Stimulated activated CD4-positive, alpha-beta T cell treated with anti-CD3 and anti-CD28 coated beads, Interleukin-12 subunit alpha, Interleukin-12 subunit beta, amount 100 ng/mL, for 4 hours (primary cell): ENCODE measurements around the gene TTF1.
A peak's percentile ranks its signal among the peaks of the same experiment; 100 is the strongest.

Experiments used
- DNase-seq: peaks from one replicate; pipeline ENCODE4 v3.0.0-alpha.2; 2020

TTF1 gene

GRCh38 chr9:132365986-132366385 is 40.7 kb downstream of the TTF1 start:
- no peak for DNase-seq

- DNase-seq, result no peak
Observed at GRCh38 chr9:132364068-132364467, 42.6 kb downstream of the TTF1 start.

DNA sequence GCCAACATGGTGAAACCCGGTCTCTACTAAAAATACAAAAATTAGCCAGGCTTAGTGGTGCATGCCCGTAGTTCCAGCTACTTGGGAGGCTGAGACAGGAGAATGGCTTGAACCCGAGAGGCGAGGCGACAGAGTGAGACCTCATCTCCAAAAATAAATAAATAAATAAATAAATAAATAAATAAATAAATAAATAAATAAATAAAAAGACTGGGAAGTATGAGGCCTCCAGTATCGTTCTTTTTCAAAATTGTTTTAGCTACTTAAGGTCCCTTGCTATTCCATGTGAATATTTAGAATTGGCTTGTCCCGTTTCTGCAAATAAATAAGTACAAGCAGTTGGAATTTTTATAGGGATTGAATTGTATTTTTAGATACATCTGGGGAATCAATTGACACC is 48.9 kb downstream of the TTF1 start:
- DNase-seq, result no peak

- no peak for DNase-seq
Observed at GRCh38 chr9:132356324-132356924, 50.2 kb downstream of the TTF1 start.

GRCh38 chr9:132354637-132355355 is 51.8 kb downstream of the TTF1 start, which contains the start of gene SETX:
Gene SETX (minus strand): TSS chr9:132354986. CDS start chr9:132349428, 5,558 bp downstream.
- DNase-seq, result peak; percentile 98

DNA sequence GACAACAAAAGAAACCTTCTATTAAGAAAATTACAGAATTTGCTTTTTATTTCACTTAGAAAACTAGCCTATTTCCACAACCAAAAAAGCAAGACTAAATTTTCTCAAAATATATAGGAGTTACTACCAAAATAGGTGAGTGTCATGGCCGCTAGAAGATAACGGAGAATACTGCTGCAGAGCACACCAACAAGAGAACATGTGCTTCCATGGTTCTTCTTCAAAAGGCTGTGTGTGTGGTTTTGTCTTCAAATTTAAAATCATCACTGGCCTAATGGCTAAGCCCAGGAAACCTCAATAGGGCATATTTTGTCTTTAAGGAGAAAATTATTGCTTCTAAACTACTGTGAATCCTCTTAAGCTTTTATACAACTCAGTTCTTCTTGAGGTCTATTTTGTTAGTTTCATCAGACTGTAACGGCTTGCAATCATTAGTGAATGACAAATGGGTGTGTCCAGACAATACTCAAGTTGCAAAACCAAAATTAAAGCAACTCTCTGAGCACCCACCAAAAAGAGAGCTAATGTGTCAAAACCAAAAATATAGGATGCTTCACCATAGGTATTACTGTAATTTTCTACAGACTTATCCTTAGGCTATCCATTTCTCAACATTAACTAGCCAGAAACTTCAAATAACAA is 55.1 kb downstream of the TTF1 start:
- DNase-seq, result no peak

DNA sequence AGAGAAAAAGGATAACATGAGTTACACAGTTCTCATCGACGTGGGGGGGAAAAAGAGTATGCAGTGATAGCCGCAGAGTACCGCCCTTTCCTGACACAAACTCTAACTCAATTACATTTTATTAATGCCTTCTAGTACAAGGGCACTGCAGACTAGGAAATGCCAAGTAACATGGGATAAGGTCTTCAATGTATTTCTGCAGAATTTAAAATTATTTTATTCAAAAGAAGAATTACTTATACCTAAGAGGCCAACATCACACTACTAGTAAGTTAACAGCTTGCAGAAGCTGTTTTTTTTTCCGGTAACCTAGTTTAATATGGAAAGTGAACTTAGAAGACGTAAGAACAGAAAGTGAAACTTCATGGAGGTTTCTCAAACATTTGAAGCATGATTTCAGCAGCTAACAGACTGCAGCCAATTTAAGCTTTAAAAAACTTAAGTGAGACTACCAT is 55.8 kb downstream of the TTF1 start:
- DNase-seq, result no peak

- no peak for DNase-seq
Observed at GRCh38 chr9:132348676-132349075, 58.0 kb downstream of the TTF1 start.

DNA sequence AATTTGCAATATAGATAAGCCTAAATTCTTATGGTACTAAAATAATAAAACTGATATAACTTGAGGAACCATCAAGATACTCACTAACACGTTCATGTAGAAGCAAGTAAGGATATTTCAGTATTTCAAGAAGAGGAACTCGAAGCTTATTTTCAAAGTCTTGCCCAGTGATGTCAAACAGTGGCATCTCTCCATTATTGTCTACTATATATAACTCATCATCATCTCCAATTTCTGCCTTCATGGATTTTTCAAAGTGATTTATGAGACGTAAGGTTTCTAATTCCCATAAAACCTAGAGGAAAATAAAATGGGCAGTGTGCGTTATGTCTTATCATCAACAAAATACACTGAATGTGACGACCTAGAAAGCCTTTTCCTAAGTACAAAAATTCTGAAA is 60.5 kb downstream of the TTF1 start:
- DNase-seq, result no peak

DNA sequence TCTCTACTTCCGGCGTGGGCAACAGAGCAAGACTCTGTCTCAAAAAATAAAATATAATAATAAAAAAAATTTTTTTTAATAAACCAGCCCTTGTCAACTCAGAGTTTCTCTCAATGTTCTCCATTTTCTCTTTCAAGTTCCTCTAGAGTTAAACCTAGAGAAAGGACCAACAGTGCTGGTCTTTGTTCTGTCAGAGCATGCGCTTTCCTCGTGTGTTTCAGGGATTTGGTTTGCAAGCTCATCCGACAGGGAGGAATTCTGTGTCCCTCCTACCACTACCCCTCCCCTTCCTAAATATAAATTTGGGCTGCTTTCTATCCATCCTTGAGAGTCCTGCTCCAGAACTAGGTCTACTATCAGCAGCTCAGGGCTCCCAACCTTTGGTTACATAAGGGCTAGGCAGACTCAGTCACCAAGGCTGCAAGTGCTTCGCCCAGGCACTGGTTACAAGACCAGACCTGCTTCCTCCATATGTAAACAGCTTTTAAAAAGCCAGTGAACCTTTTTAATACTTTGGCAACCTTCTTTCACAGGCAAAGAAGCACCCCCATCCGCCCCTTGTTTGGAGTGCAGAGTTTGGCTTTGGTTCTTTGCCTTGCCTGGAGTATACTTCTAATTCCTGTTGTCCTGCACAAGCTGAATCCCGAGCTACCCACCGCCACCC is 65.3 kb downstream of the TTF1 start:
- DNase-seq, result no peak

DNA sequence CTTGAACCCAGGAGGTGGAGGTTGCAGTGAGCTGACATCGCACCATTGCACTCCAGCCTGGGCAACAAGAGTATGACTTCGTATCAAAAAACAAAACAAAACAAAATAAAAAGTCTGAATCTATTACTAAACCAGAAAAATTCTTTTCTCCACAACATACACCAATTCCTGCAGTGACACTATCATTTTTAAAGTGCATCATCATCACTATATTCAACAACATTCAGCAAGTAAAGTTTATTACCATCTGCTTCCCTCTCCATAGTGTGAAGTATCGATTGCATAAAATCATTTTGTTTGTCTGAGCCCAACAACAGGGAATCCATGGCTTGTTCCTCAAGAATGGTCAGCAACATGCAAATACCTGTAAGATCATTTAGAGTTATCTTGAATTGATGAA is 72.3 kb downstream of the TTF1 start:
- no peak for DNase-seq

- DNase-seq, result no peak
Observed at GRCh38 chr9:132333556-132333955, 73.1 kb downstream of the TTF1 start.

DNA sequence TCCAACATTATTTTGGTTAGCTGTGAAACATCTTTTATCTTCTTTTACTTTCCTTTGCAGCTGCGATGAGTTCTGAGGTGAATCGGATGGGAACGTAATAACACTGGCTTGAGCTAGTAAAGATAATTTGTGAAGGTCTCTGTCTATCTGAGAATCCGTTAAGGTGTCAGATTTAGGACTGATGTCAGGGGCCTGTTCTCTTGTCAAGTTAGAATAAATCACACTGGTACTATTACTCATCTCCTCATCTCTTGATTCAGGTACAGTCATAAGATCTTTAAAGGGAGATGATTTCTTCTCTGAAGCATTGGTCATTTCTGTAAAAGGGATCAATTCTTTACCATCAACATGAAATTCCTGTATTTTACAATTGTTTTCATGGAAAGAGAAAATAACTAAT is 78.1 kb downstream of the TTF1 start:
- no peak for DNase-seq

DNA sequence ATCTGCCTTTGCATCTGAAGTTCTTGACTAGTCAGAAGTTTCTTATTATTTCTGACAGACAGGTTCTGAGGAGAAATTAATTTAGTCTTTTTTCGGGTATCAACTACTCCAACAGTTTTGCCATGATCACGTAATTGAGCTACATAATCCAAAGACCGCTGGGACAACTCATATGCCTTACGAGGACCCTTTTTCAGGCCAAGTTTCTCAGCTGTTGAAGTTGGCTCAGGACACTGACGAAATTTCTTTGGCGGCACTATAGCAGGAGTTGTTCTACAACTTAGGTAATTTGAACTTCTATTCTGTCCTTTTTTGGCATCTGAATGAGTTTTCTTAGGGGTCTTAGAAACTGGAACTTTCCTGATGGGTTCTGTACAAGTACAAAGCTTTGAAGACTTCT is 79.1 kb downstream of the TTF1 start:
- no peak for DNase-seq
